Activated CD8-positive, alpha-beta memory T cell treated with anti-CD3 and anti-CD28 coated beads for 4 hours (primary cell): Measurements from ENCODE around the gene ZNF844.
A peak's percentile ranks its signal among the peaks of the same experiment; 100 is the strongest.
"Not testable (repeated sequence)": the region's sequence is repeated elsewhere in the genome, so short reads cannot be mapped to it uniquely, and the experiment has no call there.

Source experiments
- DNase-seq, 2 donors: peaks; one replicate each; pipeline ENCODE4 v3.0.0-alpha.2; 2020; ENCODE audit warnings: low read depth in 2 of 2

ZNF844 gene

DNA sequence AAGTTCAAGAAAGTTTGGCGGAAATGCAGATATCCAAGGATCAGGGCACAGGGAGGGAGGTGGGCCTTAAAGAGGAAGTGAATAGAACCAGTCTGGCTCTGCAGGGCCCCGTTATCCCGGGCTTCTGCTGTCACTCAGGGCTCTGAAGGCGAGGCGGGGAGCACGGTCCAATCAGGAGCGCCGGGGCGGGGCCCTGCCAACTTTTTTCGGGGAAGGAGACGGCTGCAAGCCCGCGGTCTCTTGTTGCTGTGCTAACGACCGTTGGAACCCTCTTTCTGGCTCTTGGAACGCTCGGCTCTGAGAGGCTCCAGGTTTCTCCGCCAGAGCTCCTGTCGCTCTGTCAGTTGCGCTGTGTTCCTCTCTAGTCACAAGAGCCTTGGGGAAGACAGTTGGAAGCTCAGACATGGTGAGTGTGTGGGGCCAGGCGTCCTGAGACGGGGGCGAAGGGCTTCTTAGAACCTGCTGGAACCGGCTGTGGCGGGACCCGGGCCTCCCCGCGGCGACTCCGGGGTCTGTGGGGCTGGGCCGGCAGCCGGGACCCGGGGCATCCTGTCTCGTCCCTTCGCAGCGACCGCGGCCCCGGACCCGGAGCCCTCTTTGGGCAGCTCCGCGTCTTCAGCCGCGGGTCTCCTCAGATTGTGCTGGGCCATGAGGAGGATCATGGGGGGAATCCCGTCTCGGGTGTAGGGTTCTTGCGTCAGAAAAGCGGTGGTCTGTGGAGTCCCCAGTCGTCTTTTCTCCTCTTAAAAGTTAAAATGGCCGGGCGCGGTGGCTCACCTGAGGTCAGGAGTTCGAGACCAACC lies 27.7 kb downstream of the ZNF844 start:
- DNase-seq: peak in 1 of 2 donors; percentile 6

DNA sequence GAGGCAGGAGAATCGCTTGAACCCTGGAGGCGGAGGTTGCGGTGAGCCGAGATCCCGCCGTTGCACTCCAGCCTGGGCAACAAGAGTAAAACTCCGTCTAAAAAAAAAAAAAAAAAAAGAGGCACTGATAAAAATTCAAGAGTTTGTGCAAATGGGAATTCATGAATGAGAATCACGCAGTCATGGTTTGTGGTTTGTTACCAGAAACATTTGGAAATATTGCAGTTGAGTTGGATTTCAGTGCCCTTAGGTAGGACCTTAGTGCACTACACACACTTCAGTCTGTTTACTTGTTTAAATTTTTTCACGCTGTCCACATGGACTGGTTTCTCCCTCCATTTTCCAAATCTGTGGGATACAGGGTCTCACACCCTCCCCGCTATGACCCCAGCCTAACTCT lies 28.4 kb downstream of the ZNF844 start:
- no peak for DNase-seq

DNA sequence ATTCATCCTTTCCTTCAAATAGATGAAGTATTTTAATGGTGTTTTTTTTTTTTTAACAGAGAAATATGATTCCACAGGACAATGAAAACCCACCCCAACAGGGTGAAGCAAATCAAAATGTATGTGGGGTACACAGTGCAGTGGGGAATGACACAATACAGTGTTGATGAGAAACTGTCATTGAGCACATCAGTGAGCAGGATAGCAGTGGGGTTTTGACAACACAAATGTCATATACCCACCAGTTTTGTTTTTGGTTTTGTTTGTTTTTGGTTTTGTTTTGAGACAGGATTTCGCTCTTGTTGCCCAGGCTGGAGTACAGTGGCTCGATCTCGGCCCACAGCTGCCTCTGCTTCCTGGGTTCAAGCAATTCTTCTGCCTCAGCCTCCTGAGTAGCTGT lies 29.2 kb downstream of the ZNF844 start:
- DNase-seq: no peak

DNA sequence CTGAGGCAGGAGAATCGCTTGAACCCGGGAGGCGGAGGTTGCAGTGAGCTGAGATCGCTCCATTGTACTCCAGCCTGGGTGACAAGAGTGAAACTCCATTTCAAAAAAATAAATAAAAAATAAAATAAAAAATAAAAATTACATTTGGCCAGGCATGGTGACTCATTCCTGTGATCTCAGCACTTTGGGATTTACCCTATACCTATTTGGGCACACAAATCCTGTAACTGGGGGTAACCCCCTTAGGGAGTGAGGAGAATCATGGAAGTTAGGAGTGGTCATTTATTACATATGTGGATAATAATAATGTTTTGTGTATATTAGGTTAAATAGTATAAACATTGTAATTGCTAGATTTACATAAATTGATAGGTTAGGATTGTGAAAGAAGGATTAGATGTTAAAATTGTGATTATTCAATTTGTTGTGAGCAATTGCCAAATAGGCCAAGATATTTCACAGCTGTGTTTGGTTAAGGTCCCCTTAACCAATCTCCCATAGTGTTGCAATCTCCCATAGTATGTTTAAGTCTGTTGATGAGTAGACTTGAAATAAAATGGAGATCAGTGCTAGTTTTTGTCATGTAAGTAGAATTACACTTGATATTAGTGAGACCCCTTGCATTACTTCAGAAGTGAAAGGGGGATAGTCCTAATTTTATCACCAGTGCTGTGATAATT lies 30.7 kb downstream of the ZNF844 start:
- no peak for DNase-seq

DNA sequence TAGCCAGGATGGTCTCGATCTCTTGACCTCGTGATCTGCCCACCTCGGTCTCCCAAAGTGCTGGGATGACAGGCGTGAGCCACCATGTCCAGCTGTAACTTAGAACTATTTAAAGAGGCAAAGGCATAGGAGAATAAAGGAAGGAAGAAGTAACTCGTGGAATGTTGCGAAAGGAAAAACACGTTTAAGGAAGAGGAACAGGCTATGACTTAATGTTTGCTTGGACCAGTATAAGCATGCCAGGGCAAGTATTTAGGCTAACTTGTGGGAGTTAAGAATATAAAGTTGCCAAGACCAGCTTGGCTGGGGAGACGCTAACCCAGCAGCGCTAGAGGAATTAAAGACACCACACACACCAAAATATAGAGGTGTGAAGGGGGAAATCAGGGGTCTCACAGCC lies 33.5 kb downstream of the ZNF844 start:
- DNase-seq: no peak

DNA sequence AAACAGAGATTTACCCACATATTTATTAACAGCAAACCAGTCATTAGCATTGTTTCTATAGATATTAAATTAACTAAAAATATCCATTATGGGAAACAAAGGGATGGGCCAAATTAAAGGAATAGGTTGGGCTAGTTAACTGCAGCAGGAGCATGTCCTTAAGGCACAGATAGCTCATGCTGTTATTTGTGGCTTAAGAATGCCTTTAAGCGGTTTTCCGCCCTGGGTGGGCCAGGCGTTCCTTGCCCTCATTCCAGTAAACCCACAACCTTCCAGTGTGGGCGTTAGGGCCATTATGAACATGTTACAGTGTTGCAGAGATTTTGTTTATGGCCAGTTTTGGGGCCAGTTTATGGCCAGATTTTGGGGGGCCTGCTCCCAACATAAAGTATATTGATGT lies 39.4 kb downstream of the ZNF844 start:
- DNase-seq: not testable (repeated sequence)

DNA sequence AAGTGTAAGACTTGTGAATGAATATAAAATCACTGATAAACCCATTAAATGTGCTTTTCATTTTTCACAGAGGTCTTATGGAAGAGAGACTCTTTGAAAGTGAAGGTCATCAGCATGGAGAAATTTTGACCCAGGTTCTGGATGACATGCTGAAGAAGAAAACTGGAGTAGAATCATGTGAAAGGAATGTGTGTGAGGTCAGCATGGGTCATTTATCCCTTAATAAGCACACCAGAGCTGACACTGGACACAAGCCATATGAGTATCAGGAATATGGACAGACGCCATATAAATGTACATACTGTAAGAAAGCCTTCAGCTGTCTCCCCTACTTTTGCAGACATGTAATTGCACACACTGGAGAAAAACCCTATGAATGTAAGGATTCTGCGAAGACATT lies 46.6 kb downstream of the ZNF844 start:
- DNase-seq: no peak

DNA sequence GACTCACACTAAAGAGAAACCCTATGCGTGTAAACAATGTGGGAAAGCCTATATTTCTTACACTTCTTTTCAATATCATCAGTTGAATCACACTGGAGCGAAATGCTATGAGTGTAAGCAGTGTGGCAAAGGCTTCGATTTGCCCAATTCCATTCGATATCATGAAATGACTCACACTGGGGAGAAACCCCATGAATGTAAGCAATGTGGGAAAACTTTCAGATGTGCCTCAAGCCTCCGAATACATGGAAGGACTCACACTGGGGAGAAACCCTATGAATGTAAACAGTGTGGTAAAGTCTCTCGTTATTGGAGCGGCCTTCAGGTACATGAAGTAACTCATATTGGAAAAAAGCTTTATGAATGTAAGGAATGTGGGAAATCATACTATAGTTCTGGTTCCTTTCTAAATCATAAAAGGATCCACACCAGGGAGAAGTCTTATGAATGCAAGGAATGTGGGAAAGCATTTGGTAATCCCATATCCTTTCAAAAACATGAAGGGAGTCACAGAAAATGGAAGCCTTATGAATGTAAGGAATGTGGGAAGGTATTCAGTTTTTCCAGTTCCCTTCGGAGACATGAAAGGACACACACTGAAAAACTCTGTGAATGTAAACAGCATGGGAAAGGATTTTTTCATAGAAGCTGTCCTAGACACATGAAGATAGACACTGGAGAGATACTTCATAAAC lies 47.6 kb downstream of the ZNF844 start:
- no peak for DNase-seq

DNA sequence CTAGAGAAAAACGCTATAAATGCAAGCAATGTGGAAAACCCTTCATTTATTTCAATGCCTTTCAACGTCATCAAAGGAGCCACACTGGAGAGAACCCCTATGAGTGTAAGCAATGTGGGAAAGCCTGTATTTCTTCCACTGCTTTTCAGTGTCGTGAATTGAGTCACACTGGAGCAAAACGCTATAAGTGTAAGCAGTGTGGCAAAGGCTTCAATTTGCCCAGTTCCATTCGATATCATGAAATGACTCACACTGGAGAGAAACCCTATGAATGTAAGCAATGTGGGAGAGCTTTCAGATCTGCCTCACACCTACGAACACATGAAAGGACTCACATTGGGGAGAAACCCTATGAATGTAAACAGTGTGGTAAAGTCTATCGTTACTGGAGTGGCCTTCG lies 48.2 kb downstream of the ZNF844 start:
- DNase-seq: no peak

DNA sequence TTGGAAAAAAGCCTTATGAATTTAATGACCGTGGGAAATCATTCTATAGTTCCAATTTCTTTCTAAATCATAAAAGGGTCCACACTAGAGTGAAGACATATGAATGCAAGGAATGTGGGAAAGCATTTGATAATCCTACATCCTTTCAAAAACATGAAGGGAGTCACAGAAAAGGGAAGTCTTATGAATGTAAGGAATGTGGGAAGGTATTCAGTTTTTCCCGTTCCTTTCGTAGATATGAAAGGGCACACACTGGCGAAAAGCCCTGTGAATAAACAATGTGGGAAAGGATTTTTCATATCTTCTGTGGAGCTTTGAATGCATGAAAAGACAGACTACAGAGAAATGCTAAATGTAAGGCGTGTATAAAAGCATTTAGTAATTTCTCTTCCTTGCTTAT lies 48.6 kb downstream of the ZNF844 start:
- DNase-seq: no peak

DNA sequence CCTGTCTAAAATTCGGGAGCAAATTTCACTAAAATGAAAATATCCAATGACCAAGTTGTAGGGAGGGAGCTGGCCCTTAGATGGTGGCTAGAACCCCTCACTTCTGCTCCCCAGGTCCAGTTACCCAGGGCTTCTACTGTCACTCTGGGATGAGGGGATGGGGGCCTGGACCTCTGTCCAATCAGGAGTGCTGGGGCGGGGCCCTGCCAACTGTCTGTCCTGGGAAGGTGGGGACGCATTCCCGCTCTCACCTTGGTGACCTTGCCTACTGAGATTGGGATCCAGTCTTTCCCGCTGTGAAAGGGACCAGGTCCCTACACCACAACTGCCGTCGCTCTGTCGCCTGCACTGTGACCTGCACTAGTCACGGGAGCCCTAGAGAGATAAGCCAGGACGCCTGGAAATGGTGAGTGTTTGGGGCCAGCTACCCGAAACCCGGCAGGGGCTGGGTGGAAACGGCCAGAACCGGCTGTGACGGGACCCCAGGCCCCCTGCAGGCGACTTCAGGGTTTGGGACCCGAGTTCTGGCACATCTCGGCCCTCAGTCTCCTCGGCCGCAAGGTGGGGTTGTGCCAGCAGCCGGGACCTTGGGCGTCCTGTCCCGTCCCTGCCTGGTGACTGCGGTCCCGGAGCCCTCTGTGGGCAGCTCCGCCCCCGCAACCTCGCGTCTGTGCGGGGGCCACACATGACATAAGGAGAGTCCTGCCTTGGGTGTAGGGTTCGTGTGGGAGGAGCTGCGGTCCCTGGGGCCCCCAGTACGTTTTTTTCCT lies 52.9 kb downstream of the ZNF844 start:
- no peak for DNase-seq

DNA sequence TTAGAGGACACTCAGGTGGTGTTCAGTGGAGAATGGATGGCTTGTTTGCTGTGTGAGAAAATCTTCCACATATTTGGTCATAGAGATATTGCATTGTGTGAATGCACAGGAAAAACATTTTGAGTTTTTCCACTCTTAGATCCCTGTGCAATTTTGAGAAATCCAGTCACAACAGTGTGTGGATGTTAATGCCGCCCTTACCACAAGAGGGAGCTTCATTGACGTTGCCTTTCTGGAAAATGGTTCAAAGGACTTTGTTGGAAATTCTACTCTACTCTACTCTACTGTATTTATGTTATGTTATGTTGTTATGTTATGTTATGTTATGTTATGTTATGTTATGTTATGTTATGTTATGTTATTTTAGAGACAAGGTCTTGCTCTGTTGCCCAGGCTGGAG lies 62.2 kb downstream of the ZNF844 start:
- no peak for DNase-seq
